ENCODE data around the gene TRAP1.

- no peak for TF ChIP-seq EZH2phosphoT487 (IDR thresholded peaks at IDR 0.05; ENCODE audit: borderline replicate concordance, low read depth)
- no peak for TF ChIP-seq SIN3A (IDR thresholded peaks at IDR 0.05; ENCODE audit: borderline replicate concordance, low read depth, low read length)
- no peak for TF ChIP-seq MXI1 (IDR thresholded peaks at IDR 0.05; ENCODE audit: low read depth, low read length)
- TF ChIP-seq CTCF (IDR thresholded peaks at IDR 0.05) = no peak
These were observed 20.8 kb upstream of the TRAP1 start for GRCh38 chr16:3738128-3738527.
